Stimulated activated CD4-positive, alpha-beta T cell treated with anti-CD3 and anti-CD28 coated beads, Interleukin-15, amount 100 ng/mL, for 24 hours (primary cell): ENCODE results near the gene CRISP1.
"Not testable (repeated sequence)": the region's sequence is repeated elsewhere in the genome, so short reads cannot be mapped to it uniquely, and the experiment has no call there.

Experiments used
- DNase-seq: peaks from one replicate; pipeline ENCODE4 v3.0.0-alpha.2; 2020

The CRISP1 gene, protein sequence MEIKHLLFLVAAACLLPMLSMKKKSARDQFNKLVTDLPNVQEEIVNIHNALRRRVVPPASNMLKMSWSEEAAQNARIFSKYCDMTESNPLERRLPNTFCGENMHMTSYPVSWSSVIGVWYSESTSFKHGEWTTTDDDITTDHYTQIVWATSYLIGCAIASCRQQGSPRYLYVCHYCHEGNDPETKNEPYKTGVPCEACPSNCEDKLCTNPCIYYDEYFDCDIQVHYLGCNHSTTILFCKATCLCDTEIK

DNA sequence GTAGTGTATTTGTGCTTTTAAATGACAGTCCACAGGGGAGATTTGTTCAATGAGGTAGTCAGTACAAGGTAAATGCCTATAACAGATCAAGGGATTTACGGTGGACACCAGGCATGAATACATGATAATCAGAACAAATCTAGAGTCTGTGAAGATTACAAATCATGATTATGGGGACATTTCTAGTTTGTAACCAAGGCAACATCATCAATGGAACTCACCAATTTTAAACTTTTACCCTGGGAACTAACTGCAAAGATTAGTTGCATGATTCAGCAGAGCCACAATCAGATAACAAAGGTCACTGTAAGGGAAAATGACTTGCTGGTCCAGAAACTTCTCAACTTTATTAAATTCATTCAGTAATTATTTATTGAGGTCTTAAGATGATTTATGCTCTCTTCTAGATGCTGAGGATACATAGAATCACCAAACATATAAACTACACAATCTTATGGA, at the start of gene CRISP1:
TSS of gene CRISP1 (minus strand) at position 51 of the 459 bp plus-strand sequence. CDS start 9,135 bp downstream, outside the sequence.
- no peak for DNase-seq

DNA sequence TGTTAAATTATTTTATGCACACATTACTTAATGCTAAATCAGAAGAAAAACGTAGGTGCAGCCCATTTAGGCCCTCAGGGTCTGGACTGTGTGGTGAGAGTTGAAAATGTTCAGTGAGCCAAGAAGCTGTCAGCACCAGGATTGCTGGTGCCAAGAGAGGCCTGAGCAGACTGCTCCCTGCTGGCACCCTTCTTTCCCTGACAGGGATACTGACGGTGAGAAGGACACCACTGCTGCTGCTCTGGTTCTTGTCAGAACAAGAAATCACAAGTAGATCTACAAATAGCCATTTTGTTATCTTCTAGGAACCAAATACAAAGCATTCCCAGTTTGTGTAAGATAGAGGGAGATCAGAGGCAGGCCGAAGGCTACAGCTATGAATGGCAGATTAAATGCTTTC, 48.7 kb upstream of the CRISP1 start:
- DNase-seq: no peak

DNA sequence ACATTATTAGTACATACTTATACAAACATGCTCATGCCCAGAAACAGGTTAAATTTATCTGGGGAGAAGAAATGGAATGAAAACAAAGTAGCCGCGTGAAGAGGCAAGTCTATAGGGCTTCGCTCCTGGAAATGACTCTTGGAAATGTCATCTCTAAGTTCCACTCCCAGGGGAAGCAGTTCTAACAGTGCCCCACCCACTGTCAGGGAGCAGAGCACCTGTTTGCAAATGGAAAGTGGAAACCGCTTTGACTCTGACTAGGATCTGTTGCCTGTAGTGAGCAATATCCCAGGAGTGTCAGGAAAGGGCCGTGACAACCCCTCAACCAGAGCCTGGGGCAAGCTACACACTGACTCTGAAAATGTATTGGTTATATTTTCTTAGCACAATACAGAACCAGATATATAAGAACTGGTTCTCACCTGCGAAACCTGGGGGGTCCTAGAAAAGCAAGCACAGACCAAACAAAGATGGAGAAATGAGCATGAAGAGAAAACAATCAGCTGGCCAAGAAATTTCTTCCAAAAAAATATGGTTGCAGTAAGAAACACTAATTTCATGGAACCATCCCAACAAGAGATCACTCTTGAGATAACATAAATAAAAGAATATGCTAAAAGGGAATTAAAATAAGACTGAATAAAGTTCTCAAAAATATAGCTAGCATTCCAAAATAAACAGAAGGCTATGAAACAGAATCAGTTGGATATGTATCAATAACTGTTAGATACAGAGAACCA, 47.5 kb upstream of the CRISP1 start:
- no peak for DNase-seq

DNA sequence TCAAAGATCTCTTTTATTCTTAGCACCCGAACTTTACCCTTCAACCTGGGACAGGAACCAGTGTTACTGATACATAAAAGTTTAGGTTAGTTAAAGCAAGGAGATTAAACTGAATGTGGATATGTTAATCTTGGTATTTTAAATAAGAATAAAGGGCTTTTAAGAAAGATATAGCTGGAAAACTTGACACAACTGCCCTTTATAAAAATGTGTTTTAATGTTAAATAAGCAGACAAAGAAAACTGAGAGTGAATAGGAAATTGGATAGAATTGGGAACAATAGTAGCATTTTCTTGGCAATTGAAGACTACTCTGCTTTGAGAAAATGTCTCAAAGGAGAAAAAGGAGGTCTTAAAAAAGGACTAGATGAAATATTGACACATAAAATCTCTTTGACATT, 45.9 kb upstream of the CRISP1 start:
- DNase-seq: no peak

DNA sequence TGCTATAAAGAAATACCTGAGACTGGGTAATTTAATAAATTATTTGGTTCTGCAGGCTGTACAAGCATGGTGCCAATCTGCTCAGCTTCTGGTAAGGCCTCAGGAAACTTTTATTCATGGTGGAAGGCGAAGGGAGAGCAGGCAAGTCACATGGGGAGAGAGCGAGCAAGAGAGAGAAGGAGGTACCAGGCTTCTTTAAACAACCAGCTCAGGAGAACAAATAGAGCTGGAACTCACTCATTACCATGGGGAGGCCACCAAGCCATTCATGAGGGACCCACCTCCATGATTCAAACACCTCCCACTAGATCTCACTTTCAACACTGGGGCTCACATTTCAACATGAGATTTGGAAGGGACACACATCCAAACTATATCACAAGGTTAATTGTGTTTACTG, 44.9 kb upstream of the CRISP1 start:
- DNase-seq: no peak

DNA sequence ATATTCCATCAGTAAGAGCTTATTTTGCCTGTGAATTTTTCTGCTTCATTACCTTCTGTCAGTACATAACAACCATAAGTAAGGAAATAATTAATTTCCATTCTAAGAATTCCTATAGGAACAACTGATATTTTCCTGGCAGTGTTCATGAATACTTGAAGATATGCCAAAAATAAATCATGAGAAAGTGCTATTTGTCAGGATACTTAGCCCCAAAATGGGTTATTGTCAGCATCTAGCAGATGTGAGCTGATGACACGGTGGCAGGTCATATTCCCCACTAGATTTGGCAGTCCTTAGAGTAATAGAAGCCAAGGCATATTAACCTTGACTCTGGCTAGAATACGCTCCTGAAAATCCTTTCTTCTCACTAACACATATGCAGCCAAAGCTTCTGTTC, 43.2 kb upstream of the CRISP1 start:
- DNase-seq: no peak

DNA sequence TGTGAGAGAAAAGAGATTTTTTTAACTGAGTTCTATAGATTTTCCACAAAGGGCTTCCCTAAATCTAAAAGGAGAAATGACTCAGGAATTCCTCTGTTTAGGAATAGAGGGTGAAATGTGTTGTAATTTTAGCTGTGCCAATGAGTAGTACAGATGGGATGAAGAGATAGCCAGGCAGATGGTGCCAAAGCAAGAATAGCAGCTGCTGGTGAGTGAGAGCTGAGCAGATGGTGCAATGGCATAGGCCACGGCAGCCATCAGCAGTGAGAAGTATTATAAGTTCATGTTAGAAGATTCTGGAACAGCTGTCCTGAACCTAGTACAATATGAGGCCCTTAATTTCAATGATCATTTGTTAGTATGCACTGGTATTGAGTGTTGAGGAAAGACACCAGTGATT, 40.2 kb upstream of the CRISP1 start:
- no peak for DNase-seq

DNA sequence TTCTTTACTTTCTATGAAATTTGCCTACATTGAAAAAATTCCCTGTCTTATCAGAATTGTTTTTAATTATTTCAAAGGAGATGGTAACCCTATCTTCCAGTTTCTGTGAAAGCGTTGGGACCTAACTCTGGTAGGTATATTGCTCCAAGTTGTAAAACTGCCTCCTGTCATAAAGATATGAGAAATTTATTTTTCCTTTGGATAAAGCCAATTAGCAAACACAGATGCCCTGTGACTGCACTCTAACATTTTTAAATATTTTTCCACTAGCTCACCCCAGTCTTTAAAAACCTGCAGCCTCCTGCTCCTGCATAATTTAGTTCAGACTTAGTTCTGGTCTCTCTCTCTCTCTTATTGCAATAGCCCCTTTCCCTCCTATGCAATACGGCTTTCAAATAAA, 39.0 kb upstream of the CRISP1 start:
- DNase-seq: no peak

DNA sequence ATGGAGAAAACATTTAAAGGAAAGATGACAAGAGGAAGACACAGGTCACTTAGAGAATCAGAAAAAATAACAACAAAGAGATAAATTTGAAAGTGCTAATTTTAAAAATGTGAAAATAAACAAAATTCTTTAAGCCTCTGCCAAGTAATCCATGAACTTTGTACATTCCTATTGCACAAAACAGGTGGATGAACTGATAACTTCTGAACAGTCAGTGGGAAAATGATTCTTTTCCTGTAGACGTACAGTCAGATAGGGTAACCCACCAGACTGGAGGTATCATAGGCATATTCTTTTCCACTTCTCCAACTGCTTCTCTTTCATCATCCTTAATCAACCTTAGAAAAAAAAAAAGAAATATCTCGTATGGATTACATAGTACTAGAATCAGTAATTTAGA, 36.5 kb upstream of the CRISP1 start:
- DNase-seq: no peak

DNA sequence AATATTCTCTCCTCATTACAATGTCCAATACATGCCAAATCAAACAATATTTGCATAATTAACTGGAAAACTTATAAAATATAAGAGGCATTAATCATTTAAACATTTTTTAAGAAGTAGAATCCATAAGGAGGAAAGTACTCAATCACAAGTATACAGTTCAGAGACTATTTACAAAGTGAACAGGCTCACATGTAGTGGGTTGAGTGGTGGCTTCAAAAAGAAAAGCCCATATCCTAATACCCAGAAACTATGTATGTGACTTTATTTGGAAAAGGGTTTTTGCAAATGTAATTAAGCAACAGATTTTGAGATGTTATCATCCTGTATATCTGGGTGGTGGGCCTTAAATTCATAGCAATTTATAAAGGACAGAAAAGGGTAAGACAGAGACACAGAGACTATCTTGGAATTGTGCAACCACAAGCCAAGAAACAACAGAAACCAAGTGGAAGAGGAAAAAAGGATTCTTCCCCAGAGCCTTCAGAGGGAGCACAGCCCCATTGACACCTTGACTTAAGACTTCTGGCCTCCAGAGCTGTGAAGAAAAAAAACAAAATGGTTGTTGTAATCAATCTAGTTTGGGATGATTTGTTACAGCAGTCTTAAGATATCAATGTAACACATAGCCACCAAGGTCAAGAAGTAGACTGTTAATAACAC, 32.7 kb upstream of the CRISP1 start:
- DNase-seq: no peak

DNA sequence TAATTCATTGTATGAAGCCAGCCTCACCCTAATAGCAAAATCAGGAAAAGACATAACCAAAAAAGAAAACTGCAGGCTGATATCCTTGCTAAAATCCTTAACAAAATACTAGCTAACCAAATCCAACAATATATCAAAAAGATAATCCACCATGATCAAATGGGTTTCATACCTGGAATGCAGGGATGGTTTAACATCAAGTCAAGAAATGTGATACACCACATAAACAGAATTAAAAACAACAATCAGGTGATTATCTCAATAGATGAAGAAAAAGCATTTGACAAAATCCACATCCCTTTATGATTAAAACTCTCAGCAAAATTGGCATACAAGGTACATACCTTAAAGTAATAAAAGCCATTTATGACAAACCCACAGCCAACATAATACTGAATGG, 29.2 kb upstream of the CRISP1 start:
- DNase-seq: not testable (repeated sequence)

DNA sequence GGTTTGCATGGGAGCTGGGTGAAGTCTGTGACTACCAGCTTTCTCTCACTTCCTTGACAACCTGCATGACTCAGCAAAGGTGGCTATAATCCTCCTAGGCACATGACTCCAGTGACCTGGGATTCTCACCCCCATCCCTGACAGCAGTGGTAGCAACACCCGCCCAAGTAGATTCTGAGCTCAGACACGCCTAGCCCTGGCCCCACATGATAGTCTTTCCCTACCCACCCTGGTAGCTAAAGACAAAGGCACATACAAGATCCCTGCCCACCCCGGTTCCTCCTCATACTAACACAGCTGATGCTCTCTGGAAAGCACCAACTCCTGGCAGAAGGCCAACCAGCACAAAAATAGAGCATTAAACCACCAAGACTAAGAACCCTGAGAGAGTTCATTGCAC, 25.9 kb upstream of the CRISP1 start:
- DNase-seq: no peak

DNA sequence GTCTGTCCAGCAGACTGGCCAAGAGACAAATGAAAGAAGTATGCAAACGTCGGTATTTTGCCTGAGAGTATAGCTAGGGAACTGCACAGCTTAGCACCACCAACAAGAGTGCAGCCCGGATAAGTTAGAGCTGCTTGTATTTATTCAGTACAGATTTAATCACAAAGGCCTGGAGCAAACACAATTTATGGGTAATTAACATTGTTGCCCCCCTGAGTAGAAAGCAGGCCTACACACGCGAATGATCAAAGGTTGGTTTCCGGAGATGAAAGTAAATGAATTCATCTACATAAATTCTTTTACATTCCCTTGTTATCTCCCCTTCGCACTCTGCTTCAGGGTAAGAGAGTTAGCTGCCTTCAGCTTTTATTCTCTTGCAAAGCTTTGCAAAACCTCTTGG, 24.7 kb upstream of the CRISP1 start:
- DNase-seq: no peak

DNA sequence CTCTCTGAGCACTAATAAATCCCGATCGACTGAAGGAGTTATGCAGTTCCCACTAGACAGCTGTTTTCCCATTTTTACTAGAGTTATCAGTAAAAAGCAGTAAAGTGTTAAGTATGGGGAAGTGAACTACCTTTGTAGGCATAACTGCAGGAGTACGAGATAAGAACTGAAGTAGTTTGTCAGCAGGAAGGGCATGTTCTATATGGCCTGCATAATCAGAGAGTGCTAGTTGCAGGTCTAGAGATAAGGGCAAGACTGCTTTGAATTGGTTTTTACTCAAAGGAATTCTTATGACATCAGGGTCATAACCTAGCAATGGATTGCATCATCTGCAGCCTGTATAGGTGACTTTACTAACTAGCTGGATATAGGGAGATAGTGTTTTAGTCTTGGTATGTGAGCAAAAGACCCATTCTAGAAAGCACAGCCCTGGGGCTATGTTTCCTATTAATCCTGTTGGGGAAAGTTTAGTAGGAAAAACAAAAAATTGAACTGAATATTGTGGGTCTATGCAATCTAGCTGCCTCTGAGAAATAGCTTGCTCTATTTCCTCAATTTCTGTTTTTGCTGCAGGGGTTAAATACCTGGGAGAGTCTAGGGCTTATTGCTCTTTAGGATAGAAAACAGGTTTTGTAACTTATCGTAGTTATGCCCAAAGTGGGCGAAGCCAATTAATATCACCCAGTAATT, 22.6 kb upstream of the CRISP1 start:
- no peak for DNase-seq

DNA sequence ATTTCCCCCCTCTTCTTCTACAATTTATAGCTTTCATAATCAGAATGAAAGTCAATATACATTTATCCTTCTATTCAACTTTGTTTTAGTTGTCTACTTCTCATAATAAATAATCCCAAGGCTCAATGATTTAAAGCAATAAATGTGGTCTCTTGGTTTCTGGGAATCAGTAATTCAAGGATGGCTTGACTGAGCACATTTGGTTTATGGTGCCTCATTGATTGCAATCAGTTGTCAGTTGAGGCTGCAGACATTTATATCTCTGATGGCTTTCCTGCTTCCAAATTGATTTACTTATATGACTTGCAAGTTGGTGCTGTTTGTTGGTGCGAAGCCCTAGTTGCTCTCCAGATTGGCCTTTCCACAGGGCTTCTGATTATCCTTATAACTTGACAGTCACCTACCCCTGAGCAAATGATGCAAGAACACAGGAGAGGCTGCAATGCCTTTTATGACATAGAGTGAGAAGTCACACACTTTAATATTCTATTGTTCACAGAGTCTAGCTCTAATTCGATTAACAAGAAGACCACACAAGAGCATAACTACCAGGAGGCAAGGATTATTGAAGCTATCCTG, 2.7 kb upstream of the CRISP1 start:
- no peak for DNase-seq

DNA sequence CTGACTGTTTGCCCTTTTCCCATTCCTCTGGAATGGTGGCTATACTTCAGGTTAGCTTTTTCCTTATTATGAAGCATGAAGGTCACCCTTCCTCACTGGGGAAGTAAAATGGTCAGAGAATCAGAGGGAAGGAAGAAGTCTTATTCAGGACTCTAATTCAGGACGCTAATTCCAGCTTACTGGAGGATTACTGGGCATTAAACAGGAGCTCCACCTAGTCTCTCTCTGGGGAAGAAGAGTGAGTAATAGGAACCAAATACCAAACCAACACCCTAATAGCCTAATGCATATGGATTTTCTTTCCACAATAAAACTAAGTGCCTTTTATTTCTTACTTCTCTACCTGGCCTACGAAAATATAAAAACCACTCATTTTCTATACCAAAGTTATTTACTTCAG, 10.1 kb downstream of the CRISP1 start:
- no peak for DNase-seq

DNA sequence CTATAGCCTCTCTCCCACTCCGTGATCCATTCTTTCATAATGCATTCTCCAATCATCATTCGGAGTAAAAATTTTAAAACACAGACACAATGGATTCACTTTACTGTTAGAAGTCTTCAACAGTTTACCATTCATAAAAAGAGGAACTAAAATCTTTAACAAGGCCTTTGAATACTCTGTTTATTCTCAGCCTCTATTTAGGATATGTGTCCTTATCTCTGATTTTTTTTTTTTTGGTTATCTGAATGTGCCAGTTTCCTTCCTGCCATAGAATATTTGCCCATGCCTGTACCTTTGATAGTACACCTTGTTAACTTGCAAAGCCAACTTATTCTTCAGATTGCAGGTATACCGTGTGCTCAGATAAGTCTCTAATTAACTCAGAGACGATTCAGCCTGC, 11.1 kb downstream of the CRISP1 start:
- no peak for DNase-seq

DNA sequence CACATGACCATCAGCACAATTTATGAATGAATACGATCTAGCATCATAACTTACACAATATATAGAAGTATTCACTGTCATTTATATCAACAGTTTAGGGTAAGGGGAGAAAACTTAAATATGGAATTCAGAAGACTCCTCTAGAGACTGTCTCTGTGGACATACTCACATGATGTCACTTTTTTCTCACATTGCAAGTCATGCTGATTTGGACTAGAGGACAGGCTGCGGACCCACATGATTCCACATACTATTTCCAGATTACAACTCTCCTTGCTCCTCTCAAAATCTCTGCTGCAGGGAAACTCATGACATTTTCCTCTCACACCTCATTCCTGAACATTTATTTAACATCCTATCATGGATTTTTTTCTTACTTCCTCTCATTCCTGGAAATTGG, 13.4 kb downstream of the CRISP1 start:
- DNase-seq: no peak

DNA sequence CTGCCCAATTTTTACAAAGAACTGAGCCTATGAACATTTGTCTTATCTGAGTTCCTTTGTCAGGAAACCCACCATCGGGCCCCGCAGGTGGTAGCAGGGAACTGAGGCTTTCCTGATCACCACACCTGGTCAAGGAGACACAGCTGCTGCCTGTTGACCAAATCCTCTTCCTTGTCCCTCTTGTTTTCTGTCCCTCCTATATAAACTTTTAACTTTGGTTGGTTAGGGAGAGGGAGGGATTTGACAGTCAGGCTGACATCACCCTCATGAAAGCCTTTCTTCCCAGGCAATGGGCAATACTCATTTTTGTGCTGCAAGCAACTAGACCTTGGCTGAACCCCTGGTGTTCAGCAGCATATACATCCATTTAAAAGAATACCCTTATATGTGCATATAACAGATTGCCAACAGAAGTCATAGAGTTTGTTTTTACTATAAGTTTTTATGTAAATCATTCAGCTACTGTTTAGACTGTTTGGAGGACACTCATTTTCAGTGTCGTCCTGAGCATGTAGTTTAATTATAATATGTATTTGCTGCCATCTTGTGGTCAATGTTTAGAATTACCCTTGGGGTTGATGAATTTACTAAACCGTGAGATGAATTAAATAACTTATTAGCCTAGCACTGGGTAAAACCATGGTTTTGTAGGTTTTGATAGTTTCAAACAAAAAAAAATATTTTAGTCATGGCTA, 17.0 kb downstream of the CRISP1 start:
- DNase-seq: no peak

DNA sequence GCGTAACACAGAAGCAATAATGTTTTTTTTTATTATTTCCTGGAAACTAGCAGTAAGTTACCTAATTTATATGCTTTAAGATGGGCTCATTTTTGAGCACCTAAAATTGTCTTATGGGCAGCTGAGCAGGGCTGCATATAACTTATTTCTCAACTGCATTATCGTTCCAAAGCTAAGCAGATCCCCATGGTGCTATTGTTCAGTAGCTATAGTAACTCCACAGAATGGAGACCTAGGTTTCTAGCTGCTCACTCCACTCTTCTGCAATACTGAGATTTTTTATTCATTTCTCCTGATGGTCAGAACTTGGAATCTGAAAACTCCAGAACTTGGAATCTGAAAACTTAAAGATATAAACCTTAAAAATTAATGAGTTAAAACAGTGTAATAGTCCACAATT, 18.7 kb downstream of the CRISP1 start:
- DNase-seq: no peak

DNA sequence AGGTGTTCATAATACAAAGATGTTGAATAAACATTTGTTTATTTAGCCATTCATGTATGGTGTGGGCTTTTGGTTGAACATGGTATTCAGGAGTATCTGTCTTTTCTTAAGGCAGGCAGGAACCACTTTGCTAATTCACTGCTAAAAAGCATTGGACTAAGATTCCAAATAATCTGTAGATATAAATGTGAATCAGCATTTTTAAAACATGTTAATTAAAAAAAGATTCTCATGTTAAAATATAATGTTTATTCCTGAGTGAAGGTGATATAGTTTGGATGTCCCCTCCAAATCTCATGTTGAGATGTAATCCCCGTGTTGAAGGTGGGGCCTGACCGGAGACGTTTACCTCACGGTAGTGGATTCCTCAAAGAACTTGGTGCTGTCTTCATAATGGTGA, 19.3 kb downstream of the CRISP1 start:
- no peak for DNase-seq

DNA sequence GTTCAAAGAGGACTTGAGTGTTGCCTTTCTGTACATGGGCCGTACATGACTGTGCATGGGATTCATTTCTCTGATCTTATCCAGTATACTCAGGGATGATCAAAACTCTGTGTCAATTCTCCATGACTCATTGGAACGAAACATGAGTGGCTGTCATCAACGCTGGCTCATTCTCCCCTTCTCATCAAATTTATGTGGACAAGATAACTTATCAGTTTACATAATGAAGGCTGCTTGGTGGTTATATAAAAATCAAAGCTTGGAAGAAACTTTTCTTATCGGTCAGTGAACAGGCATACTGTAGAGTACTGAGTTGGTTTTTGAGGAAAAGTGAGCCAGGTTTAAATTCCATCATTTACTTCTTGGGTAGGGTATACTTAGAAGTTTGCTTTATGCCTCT, 24.9 kb downstream of the CRISP1 start:
- DNase-seq: no peak

DNA sequence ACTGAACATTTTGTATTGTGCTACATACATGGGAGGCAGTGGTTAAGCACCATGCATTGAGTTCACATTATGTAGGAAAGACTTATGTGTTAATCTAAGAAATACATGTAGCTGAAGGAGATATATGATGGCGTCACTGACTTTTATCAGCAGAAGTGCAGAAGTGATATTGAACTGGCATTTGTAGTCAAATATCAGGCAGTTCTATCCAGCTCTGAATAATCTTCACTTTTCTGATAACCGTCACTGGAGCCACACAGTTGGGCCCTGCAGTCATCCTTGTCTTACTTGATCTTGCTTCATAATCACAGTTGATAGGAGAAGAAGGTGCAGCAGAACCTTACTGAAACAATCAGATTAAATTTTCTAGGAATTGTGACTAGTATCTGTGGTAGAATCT, 26.4 kb downstream of the CRISP1 start:
- no peak for DNase-seq
